HepG2 (cell line): ENCODE results near the gene RPS8. TPM values are rescaled to one million over a fixed set of nuclear protein-coding genes. Genes with fewer than 3 reads are reported as not detected.

Source experiments
- EEA1 ChIP-seq: sonication (generic); formaldehyde crosslinking; IDR thresholded peaks from 2 replicates; pipeline ENCODE4 v1.5.1; 2020; ENCODE audit warnings: mild to moderate bottlenecking, missing genetic modification reagents, borderline replicate concordance
- HNRNPLL ChIP-seq: fragments of 200-400 bp; formaldehyde crosslinking; IDR thresholded peaks from 2 replicates; pipeline ENCODE4 v1.6.1; 2017; ENCODE audit warnings: mild to moderate bottlenecking, low read depth, low read length; ENCODE audit not compliant: poor library complexity, severe bottlenecking
- KLF15 ChIP-seq: sonication (generic); formaldehyde crosslinking; IDR thresholded peaks from 2 replicates; pipeline ENCODE4 v1.8.1; 2023; ENCODE audit warnings: borderline replicate concordance, mild to moderate bottlenecking, inconsistent platforms, missing genetic modification reagents, mixed read lengths
- LRRFIP1 ChIP-seq: sonication (generic); formaldehyde crosslinking; conservative IDR thresholded peaks from 2 replicates; pipeline ENCODE4 v1.4.0; 2020; ENCODE audit warnings: missing genetic modification reagents
- SOX13 ChIP-seq, 3 experiments: fragments of 450-650 bp in 1 of 3; sonication (generic) in 1 of 3; formaldehyde crosslinking in 1 of 3; IDR thresholded peaks in 2 of 3; conservative IDR thresholded peaks in 1 of 3; 2 replicates each; pipeline versions ENCODE4 v1.5.0 to v1.6.1; 2016 to 2020; ENCODE audit warnings: antibody characterized with exemption in 1 of 3, mild to moderate bottlenecking in 1 of 3, missing compliant biosample characterization in 1 of 3, missing genetic modification reagents in 1 of 3, moderate library complexity in 1 of 3
- TBX2 ChIP-seq: sonication (generic); formaldehyde crosslinking; IDR thresholded peaks from 2 replicates; pipeline ENCODE4 v1.5.0; 2020; ENCODE audit warnings: missing genetic modification reagents, mild to moderate bottlenecking, borderline replicate concordance
- ZBTB7B ChIP-seq: sonication (generic); formaldehyde crosslinking; IDR thresholded peaks from 2 replicates; pipeline ENCODE4 v1.4.0; 2020; ENCODE audit warnings: missing genetic modification reagents
- ZIK1 ChIP-seq: sonication (generic); formaldehyde crosslinking; IDR thresholded peaks from 2 replicates; pipeline ENCODE4 v1.5.0; 2020; ENCODE audit warnings: mild to moderate bottlenecking, low read depth, missing genetic modification reagents, borderline replicate concordance
- ZNF614 ChIP-seq: IDR thresholded peaks from 2 replicates; pipeline ENCODE4 v1.6.1; 2018; ENCODE audit warnings: missing biosample characterization, missing genetic modification reagents, inconsistent platforms, borderline replicate concordance
- ZNF781 ChIP-seq: sonication (generic); formaldehyde crosslinking; IDR thresholded peaks from 2 replicates; pipeline ENCODE4 v1.5.1; 2020; ENCODE audit warnings: borderline replicate concordance, mild to moderate bottlenecking, missing genetic modification reagents; ENCODE audit errors: not compliant biosample characterization
- ZNF891 ChIP-seq: sonication (generic); formaldehyde crosslinking; IDR thresholded peaks from 2 replicates; pipeline ENCODE4 v1.5.0; 2020; ENCODE audit warnings: mild to moderate bottlenecking, missing genetic modification reagents
- polyA plus RNA-seq, 8 experiments: library from polyadenylated mRNA; depleted of rRNA in 3 of 8; stranded (reverse) in 7 of 8; unstranded in 1 of 8; fragments of >200 nt; fragmentation: Illumina TruSeq in 4 of 8; extraction: Trizol in 4 of 8; gene quantifications; 2 replicates each; pipeline versions ENCODE4 v1.2.1 to v1.2.3, GENCODE V29; 2011 to 2016; ENCODE audit warnings: low read depth in 4 of 8, missing spikeins in 1 of 8, mixed read lengths in 1 of 8; ENCODE audit not compliant: insufficient read depth in 1 of 8
- total RNA-seq, 5 experiments: library from RNA; depleted of rRNA; stranded (reverse); fragments of >200 nt; fragmentation: Illumina TruSeq; extraction: Trizol; gene quantifications; 2 replicates each; pipeline ENCODE4 v1.2.3, GENCODE V29; 2016; ENCODE audit warnings: low read depth in 1 of 5
- TF ChIP-seq, protein P1 (sequence below): sonication (generic); formaldehyde crosslinking; IDR thresholded peaks from 2 replicates; pipeline ENCODE4 v1.5.0; 2020; ENCODE audit warnings: mild to moderate bottlenecking, missing genetic modification reagents
- TF ChIP-seq, protein P2 (sequence below): sonication (generic); formaldehyde crosslinking; IDR thresholded peaks from 2 replicates; pipeline ENCODE4; 2020; ENCODE audit warnings: missing genetic modification reagents, mild to moderate bottlenecking, borderline replicate concordance
- TF ChIP-seq, protein P3 (sequence below): fragments of 450-650 bp; IDR thresholded peaks from 2 replicates; pipeline ENCODE4 v1.6.1; 2016
- TF ChIP-seq, protein P4 (sequence below): sonication (generic); formaldehyde crosslinking; IDR thresholded peaks from 2 replicates; pipeline ENCODE4 v1.5.0; 2020; ENCODE audit warnings: mild to moderate bottlenecking, missing genetic modification reagents, moderate library complexity

RPS8 gene
- total and polyA plus RNA-seq, 2 of the 13 experiments (the other 11 are each of a cell fraction or from before 2014, with no cell fraction given), result 2,628 to 2,822 TPM

- TF ChIP-seq, protein P1, sequence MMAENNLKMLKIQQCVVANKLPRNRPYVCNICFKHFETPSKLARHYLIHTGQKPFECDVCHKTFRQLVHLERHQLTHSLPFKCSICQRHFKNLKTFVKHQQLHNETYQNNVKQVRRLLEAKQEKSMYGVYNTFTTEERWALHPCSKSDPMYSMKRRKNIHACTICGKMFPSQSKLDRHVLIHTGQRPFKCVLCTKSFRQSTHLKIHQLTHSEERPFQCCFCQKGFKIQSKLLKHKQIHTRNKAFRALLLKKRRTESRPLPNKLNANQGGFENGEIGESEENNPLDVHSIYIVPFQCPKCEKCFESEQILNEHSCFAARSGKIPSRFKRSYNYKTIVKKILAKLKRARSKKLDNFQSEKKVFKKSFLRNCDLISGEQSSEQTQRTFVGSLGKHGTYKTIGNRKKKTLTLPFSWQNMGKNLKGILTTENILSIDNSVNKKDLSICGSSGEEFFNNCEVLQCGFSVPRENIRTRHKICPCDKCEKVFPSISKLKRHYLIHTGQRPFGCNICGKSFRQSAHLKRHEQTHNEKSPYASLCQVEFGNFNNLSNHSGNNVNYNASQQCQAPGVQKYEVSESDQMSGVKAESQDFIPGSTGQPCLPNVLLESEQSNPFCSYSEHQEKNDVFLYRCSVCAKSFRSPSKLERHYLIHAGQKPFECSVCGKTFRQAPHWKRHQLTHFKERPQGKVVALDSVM (CRISPR knock-in tag), result no peak
- TF ChIP-seq KLF15 (CRISPR knock-in tag) (no peak), EEA1 (CRISPR knock-in tag) (peak; percentile 32; the same call in 1 of the 2 replicates), ZNF891 (peak; percentile 44), LRRFIP1 (CRISPR knock-in tag) (no peak), HNRNPLL (peak; percentile 62), ZIK1 (CRISPR knock-in tag) (0 out of 2 replicates have a peak, but pooled peaks have one; percentile 70), ZNF614 (CRISPR knock-in tag) (peak; percentile 52; the same call in 1 of the 2 replicates), TBX2 (CRISPR knock-in tag) (0 out of 2 replicates have a peak, but pooled peaks have one; percentile 52), ZBTB7B (CRISPR knock-in tag) (peak; percentile 68; the same call in 1 of the 2 replicates), ZNF781 (CRISPR knock-in tag) (peak; percentile 52), SOX13 (IDR thresholded peaks at IDR 0.05) (no peak), SOX13 (CRISPR knock-in tag; conservative IDR thresholded peaks at IDR 0.05 in 1 of 2, IDR thresholded peaks at IDR 0.05 in 1 of 2) (0 out of 4 replicates have a peak, but pooled peaks of 1 of the 2 experiments have one; percentile 16)
- TF ChIP-seq, protein P2, sequence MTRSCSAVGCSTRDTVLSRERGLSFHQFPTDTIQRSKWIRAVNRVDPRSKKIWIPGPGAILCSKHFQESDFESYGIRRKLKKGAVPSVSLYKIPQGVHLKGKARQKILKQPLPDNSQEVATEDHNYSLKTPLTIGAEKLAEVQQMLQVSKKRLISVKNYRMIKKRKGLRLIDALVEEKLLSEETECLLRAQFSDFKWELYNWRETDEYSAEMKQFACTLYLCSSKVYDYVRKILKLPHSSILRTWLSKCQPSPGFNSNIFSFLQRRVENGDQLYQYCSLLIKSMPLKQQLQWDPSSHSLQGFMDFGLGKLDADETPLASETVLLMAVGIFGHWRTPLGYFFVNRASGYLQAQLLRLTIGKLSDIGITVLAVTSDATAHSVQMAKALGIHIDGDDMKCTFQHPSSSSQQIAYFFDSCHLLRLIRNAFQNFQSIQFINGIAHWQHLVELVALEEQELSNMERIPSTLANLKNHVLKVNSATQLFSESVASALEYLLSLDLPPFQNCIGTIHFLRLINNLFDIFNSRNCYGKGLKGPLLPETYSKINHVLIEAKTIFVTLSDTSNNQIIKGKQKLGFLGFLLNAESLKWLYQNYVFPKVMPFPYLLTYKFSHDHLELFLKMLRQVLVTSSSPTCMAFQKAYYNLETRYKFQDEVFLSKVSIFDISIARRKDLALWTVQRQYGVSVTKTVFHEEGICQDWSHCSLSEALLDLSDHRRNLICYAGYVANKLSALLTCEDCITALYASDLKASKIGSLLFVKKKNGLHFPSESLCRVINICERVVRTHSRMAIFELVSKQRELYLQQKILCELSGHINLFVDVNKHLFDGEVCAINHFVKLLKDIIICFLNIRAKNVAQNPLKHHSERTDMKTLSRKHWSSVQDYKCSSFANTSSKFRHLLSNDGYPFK (CRISPR knock-in tag), result 0 out of 2 replicates have a peak, but pooled peaks have one; percentile 4
- TF ChIP-seq, protein P3, sequence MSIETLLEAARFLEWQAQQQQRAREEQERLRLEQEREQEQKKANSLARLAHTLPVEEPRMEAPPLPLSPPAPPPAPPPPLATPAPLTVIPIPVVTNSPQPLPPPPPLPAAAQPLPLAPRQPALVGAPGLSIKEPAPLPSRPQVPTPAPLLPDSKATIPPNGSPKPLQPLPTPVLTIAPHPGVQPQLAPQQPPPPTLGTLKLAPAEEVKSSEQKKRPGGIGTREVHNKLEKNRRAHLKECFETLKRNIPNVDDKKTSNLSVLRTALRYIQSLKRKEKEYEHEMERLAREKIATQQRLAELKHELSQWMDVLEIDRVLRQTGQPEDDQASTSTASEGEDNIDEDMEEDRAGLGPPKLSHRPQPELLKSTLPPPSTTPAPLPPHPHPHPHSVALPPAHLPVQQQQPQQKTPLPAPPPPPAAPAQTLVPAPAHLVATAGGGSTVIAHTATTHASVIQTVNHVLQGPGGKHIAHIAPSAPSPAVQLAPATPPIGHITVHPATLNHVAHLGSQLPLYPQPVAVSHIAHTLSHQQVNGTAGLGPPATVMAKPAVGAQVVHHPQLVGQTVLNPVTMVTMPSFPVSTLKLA, result peak; percentile 58
- TF ChIP-seq, protein P4, sequence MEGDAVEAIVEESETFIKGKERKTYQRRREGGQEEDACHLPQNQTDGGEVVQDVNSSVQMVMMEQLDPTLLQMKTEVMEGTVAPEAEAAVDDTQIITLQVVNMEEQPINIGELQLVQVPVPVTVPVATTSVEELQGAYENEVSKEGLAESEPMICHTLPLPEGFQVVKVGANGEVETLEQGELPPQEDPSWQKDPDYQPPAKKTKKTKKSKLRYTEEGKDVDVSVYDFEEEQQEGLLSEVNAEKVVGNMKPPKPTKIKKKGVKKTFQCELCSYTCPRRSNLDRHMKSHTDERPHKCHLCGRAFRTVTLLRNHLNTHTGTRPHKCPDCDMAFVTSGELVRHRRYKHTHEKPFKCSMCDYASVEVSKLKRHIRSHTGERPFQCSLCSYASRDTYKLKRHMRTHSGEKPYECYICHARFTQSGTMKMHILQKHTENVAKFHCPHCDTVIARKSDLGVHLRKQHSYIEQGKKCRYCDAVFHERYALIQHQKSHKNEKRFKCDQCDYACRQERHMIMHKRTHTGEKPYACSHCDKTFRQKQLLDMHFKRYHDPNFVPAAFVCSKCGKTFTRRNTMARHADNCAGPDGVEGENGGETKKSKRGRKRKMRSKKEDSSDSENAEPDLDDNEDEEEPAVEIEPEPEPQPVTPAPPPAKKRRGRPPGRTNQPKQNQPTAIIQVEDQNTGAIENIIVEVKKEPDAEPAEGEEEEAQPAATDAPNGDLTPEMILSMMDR (CRISPR knock-in tag), result peak; percentile 91
Measured at GRCh38 chr1:44786138-44786840, 10.9 kb downstream of the RPS8 start (continued).
